WTC11 (cell line): Measurements from ENCODE around the gene ITGA2. TPM values are rescaled to one million over a fixed set of nuclear protein-coding genes. Genes with fewer than 3 reads are reported as not detected.

Experiments
- ATAC-seq: fragments of 200-7000 bp; cut with Tn5 transposase; 2 replicates; pipeline ENCODE4 v1.10.0; 2021; ENCODE audit warnings: mild to moderate bottlenecking, moderate library complexity
- Bru-seq: library from RNA; stranded (reverse); fragments of 400-500 nt; gene quantifications from one replicate; lab custom pipeline; 2021; lab: Mats Ljungman, UMichigan
- CTCF ChIA-PET: fragments of 300-600 bp; sonication (Branson Sonifier 250); formaldehyde crosslinking; loops from one replicate; lab custom pipeline; 2021; ENCODE audit warnings: antibody characterized with exemption; lab: Charles Lee
- POLR2A ChIA-PET: fragments of 350-600 bp; sonication (Branson Sonifier 250); formaldehyde crosslinking; loops from one replicate; lab custom pipeline; 2021; ENCODE audit warnings: antibody characterized with exemption; lab: Charles Lee
- DNase-seq: peaks from one replicate; pipeline ENCODE4 v3.0.0; 2021; ENCODE audit warnings: low spot score
- H3K27ac Mint-ChIP-seq: 2 replicates; pipeline ENCODE4 v1.8.0; 2021; ENCODE audit warnings: mixed read lengths
- H3K27me3 Mint-ChIP-seq: 2 replicates; pipeline ENCODE4 v1.8.0; 2021; ENCODE audit warnings: low read depth, mild to moderate bottlenecking, moderate library complexity, mixed read lengths
- H3K36me3 Mint-ChIP-seq: 2 replicates; pipeline ENCODE4 v1.8.0; 2021; ENCODE audit warnings: mixed read lengths
- H3K4me1 Mint-ChIP-seq: 2 replicates; pipeline ENCODE4 v1.8.0; 2022; ENCODE audit warnings: mixed read lengths
- H3K4me3 Mint-ChIP-seq: 2 replicates; pipeline ENCODE4 v1.8.0; 2021; ENCODE audit warnings: mild to moderate bottlenecking, moderate library complexity, mixed read lengths
- H3K9me3 Mint-ChIP-seq: 2 replicates; pipeline ENCODE4 v1.8.0; 2021; ENCODE audit warnings: mixed read lengths
- ARID4B ChIP-seq: sonication (generic); formaldehyde crosslinking; IDR thresholded peaks from 2 replicates; pipeline ENCODE4 v1.8.0; 2023; ENCODE audit warnings: missing genetic modification reagents, mild to moderate bottlenecking, borderline replicate concordance
- CREB1 ChIP-seq: sonication (generic); formaldehyde crosslinking; IDR thresholded peaks from 2 replicates; pipeline ENCODE4 v1.8.0; 2023; ENCODE audit warnings: mild to moderate bottlenecking, missing genetic modification reagents
- CREM ChIP-seq: sonication (generic); formaldehyde crosslinking; IDR thresholded peaks from 2 replicates; pipeline ENCODE4 v1.8.1; 2022; ENCODE audit warnings: mild to moderate bottlenecking, missing genetic modification reagents, moderate library complexity
- E2F5 ChIP-seq: sonication (generic); formaldehyde crosslinking; IDR thresholded peaks from 2 replicates; pipeline ENCODE4 v1.8.1; 2022; ENCODE audit warnings: mild to moderate bottlenecking, moderate library complexity, missing genetic modification reagents
- ERG ChIP-seq: fragments of 250-450 bp; sonication (Bioruptor Pico); IDR thresholded peaks from 2 replicates; pipeline ENCODE4 v1.8.0; 2021; ENCODE audit warnings: mild to moderate bottlenecking
- ESRRA ChIP-seq: sonication (generic); formaldehyde crosslinking; IDR thresholded peaks from 2 replicates; pipeline ENCODE4 v1.8.1; 2022; ENCODE audit warnings: mild to moderate bottlenecking, missing genetic modification reagents, borderline replicate concordance
- ETV6 ChIP-seq: sonication (generic); formaldehyde crosslinking; IDR thresholded peaks from 2 replicates; pipeline ENCODE4 v1.8.1; 2022; ENCODE audit warnings: mild to moderate bottlenecking, missing genetic modification reagents
- FOXJ3 ChIP-seq: sonication (generic); formaldehyde crosslinking; IDR thresholded peaks from 2 replicates; pipeline ENCODE4 v1.9.0; 2021; ENCODE audit warnings: missing genetic modification reagents, mild to moderate bottlenecking, borderline replicate concordance
- FOXK1 ChIP-seq: sonication (generic); formaldehyde crosslinking; IDR thresholded peaks from 2 replicates; pipeline ENCODE4 v1.8.0; 2022; ENCODE audit warnings: mild to moderate bottlenecking, moderate library complexity, missing genetic modification reagents
- GABPB1 ChIP-seq: sonication (generic); formaldehyde crosslinking; IDR thresholded peaks from 2 replicates; pipeline ENCODE4 v1.8.1; 2023; ENCODE audit warnings: mild to moderate bottlenecking, missing genetic modification reagents
- HMGA2 ChIP-seq: fragments of 250-450 bp; sonication (Bioruptor Pico); IDR thresholded peaks from 2 replicates; pipeline ENCODE4 v1.4.0; 2021; ENCODE audit warnings: mild to moderate bottlenecking, moderate library complexity
- IRF2 ChIP-seq: sonication (generic); formaldehyde crosslinking; IDR thresholded peaks from 2 replicates; pipeline ENCODE4 v1.8.0; 2022; ENCODE audit warnings: low read depth, missing genetic modification reagents, borderline replicate concordance
- JUN ChIP-seq: sonication (generic); formaldehyde crosslinking; IDR thresholded peaks from 2 replicates; pipeline ENCODE4 v1.8.0; 2023; ENCODE audit warnings: mild to moderate bottlenecking, missing genetic modification reagents
- MXD4 ChIP-seq: fragments of 250-450 bp; sonication (Bioruptor Pico); IDR thresholded peaks from 2 replicates; pipeline ENCODE4 v1.8.0; 2021; ENCODE audit warnings: mild to moderate bottlenecking, moderate library complexity, borderline replicate concordance
- NFATC4 ChIP-seq: fragments of 250-450 bp; sonication (Bioruptor Pico); IDR thresholded peaks from 2 replicates; pipeline ENCODE4 v1.9.0; 2021; ENCODE audit warnings: mild to moderate bottlenecking
- NR1H2 ChIP-seq: sonication (generic); formaldehyde crosslinking; IDR thresholded peaks from 2 replicates; pipeline ENCODE4 v1.9.0; 2021; ENCODE audit warnings: mild to moderate bottlenecking, moderate library complexity, missing genetic modification reagents
- PRRX2 ChIP-seq: fragments of 250-450 bp; sonication (Bioruptor Pico); IDR thresholded peaks from 2 replicates; pipeline ENCODE4 v1.8.0; 2021; ENCODE audit warnings: mild to moderate bottlenecking
- SMAD3 ChIP-seq: sonication (generic); formaldehyde crosslinking; IDR thresholded peaks from 2 replicates; pipeline ENCODE4 v1.8.0; 2022; ENCODE audit warnings: missing genetic modification reagents, mild to moderate bottlenecking, borderline replicate concordance
- SOX15 ChIP-seq: fragments of 250-450 bp; sonication (Bioruptor Pico); IDR thresholded peaks from 2 replicates; pipeline ENCODE4 v1.9.0; 2021; ENCODE audit warnings: mild to moderate bottlenecking
- SP1 ChIP-seq: sonication (generic); formaldehyde crosslinking; conservative IDR thresholded peaks from 2 replicates; pipeline ENCODE4 v1.8.1; 2022; ENCODE audit warnings: missing genetic modification reagents
- ZBTB43 ChIP-seq: sonication (generic); formaldehyde crosslinking; IDR thresholded peaks from 2 replicates; pipeline ENCODE4 v1.8.1; 2023; ENCODE audit warnings: mild to moderate bottlenecking, missing genetic modification reagents
- ZNF396 ChIP-seq: fragments of 250-450 bp; sonication (Bioruptor Pico); IDR thresholded peaks from 2 replicates; pipeline ENCODE4 v1.8.0; 2021; ENCODE audit warnings: mild to moderate bottlenecking, moderate library complexity, borderline replicate concordance
- ZNF423 ChIP-seq: fragments of 250-450 bp; sonication (Bioruptor Pico); IDR thresholded peaks from 2 replicates; pipeline ENCODE4 v2.1.2; 2022; ENCODE audit warnings: mild to moderate bottlenecking, moderate library complexity
- long read RNA-seq, 3 experiments: library from RNA in 1 of 3; library from capped mRNA in 1 of 3; library from polyadenylated mRNA in 1 of 3; unstranded in 2 of 3; stranded (forward) in 1 of 3; transcript quantifications; one replicate each; pipeline ENCODE4 v2.0.0, GENCODE V29; 2021
- total RNA-seq: library from RNA; stranded (reverse); gene quantifications from 3 replicates; pipeline ENCODE4 v1.2.3, GENCODE V29; 2021
- TF ChIP-seq, protein P1 (sequence below): sonication (generic); formaldehyde crosslinking; IDR thresholded peaks from 2 replicates; pipeline ENCODE4 v1.8.1; 2023; ENCODE audit warnings: mild to moderate bottlenecking, missing genetic modification reagents, moderate library complexity
- TF ChIP-seq, protein P2 (sequence below): fragments of 200-600 bp; IDR thresholded peaks from 2 replicates; pipeline ENCODE4 v1.8.0; 2022; ENCODE audit warnings: antibody characterized with exemption
- TF ChIP-seq, protein P3 (sequence below): sonication (generic); formaldehyde crosslinking; IDR thresholded peaks from 2 replicates; pipeline ENCODE4 v1.8.1; 2023; ENCODE audit warnings: mild to moderate bottlenecking, missing genetic modification reagents, moderate library complexity

ITGA2 gene
- total RNA-seq (5.3 to 5.5 TPM (median 5.5 TPM) in 3 replicates), Bru-seq, nascent RNA (percentile 60 among the genes with signal in this experiment)
- long read RNA-seq, experiment 1, full-length matches to known transcripts: 4 of 12 reads
- long read RNA-seq, experiment 1, partial matches to known transcripts: 3 of 12 reads
- long read RNA-seq, experiment 1, other reads (novel, unspliced or antisense): 5 of 12 reads
- long read RNA-seq, experiment 2, full-length matches to known transcripts: 1 of 8 reads
- long read RNA-seq, experiment 2, partial matches to known transcripts: 2 of 8 reads
- long read RNA-seq, experiment 2, other reads (novel, unspliced or antisense): 5 of 8 reads
- long read RNA-seq, experiment 3, partial matches to known transcripts: 1 of 1 reads
- long read RNA-seq, experiment 3, other reads (novel, unspliced or antisense): 0 of 1 reads

DNA sequence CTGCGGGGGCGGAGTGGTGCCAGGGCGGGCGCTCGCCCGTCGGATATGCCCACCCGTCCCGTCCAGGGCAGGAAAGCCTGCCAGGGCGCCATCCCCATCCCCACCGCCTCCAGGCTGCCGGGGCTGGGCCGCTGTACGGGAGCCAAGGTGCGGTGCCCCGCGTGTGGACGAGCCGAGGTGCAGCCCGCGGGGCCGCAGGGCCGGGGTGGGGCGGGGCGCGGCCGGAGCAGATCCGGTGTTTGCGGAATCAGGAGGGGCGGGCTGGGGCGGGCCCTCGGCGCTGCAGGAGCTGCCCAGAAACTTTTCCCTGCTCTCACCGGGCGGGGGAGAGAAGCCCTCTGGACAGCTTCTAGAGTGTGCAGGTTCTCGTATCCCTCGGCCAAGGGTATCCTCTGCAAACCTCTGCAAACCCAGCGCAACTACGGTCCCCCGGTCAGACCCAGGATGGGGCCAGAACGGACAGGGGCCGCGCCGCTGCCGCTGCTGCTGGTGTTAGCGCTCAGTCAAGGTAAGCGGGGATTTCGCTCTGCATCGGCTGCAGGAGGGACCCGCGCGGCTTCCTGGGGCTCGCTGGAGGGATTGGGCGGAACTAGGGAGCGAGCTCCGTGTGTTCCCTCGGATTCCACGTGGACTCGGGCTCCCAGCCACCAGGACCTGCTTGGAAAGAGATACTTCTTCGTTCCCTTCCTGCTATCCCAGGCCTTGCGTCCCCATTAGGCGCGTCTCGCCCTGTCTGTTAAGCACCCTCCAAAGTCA, at the start of gene ITGA2:
Gene ITGA2, plus strand, starts transcription at position 328 of the 756 bp plus-strand sequence. Its CDS starts 117 bp downstream, at position 445.
- H3K4me1 Mint-ChIP-seq: peaks cover 18% of the 10 kb centered on the region
- peaks cover 9% of the 10 kb centered on the region for H3K9me3 Mint-ChIP-seq
- DNase-seq: peak; percentile 63
- CTCF ChIA-PET: interaction anchor here (0.8 to 1.4 kb wide), 4 partner anchors 10 to 74 kb away, joined by 4 to 5 read pairs (median 4); no protein-coding TSS in a partner anchor
- peak within 1 kb of the TSS; percentile 77 for H3K4me3 Mint-ChIP-seq
- peak; percentile 73 for ATAC-seq
- POLR2A ChIA-PET: no interaction called here
- peaks cover 24% of the 10 kb centered on the region for H3K27me3 Mint-ChIP-seq
- H3K27ac Mint-ChIP-seq: no peak within 1 kb of the TSS
- H3K36me3 Mint-ChIP-seq: no peaks in the 10 kb centered on the region
- TF ChIP-seq, protein P1, sequence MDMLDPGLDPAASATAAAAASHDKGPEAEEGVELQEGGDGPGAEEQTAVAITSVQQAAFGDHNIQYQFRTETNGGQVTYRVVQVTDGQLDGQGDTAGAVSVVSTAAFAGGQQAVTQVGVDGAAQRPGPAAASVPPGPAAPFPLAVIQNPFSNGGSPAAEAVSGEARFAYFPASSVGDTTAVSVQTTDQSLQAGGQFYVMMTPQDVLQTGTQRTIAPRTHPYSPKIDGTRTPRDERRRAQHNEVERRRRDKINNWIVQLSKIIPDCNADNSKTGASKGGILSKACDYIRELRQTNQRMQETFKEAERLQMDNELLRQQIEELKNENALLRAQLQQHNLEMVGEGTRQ (CRISPR knock-in tag): no peak
- TF ChIP-seq ERG (CRISPR knock-in tag): no peak
- TF ChIP-seq, protein P2, sequence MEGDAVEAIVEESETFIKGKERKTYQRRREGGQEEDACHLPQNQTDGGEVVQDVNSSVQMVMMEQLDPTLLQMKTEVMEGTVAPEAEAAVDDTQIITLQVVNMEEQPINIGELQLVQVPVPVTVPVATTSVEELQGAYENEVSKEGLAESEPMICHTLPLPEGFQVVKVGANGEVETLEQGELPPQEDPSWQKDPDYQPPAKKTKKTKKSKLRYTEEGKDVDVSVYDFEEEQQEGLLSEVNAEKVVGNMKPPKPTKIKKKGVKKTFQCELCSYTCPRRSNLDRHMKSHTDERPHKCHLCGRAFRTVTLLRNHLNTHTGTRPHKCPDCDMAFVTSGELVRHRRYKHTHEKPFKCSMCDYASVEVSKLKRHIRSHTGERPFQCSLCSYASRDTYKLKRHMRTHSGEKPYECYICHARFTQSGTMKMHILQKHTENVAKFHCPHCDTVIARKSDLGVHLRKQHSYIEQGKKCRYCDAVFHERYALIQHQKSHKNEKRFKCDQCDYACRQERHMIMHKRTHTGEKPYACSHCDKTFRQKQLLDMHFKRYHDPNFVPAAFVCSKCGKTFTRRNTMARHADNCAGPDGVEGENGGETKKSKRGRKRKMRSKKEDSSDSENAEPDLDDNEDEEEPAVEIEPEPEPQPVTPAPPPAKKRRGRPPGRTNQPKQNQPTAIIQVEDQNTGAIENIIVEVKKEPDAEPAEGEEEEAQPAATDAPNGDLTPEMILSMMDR: no peak
- TF ChIP-seq JUN: no peak
- no peak for TF ChIP-seq ZNF396
- TF ChIP-seq MXD4: no peak
- TF ChIP-seq, protein P3, sequence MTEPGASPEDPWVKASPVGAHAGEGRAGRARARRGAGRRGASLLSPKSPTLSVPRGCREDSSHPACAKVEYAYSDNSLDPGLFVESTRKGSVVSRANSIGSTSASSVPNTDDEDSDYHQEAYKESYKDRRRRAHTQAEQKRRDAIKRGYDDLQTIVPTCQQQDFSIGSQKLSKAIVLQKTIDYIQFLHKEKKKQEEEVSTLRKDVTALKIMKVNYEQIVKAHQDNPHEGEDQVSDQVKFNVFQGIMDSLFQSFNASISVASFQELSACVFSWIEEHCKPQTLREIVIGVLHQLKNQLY (CRISPR knock-in tag): no peak
- no peak for TF ChIP-seq FOXK1 (CRISPR knock-in tag)
- TF ChIP-seq NR1H2: no peak
- no peak for TF ChIP-seq SOX15
- no peak for TF ChIP-seq ARID4B
- TF ChIP-seq FOXJ3: no peak
- 0 out of 2 replicates have a peak, but pooled peaks have one; percentile 25 for TF ChIP-seq ZBTB43 (CRISPR knock-in tag)
- no peak for TF ChIP-seq PRRX2
- TF ChIP-seq ETV6: peak; percentile 22; the same call in 1 of the 2 replicates
- TF ChIP-seq ESRRA (CRISPR knock-in tag): no peak
- no peak for TF ChIP-seq CREB1
- TF ChIP-seq E2F5 (CRISPR knock-in tag): no peak
- no peak for TF ChIP-seq IRF2 (CRISPR knock-in tag)
- peak; percentile 39 for TF ChIP-seq GABPB1 (CRISPR knock-in tag)
- no peak for TF ChIP-seq HMGA2 (CRISPR knock-in tag)
- peak; percentile 34; the same call in 1 of the 2 replicates for TF ChIP-seq SP1 (CRISPR knock-in tag)
- TF ChIP-seq NFATC4: no peak
- no peak for TF ChIP-seq SMAD3 (CRISPR knock-in tag)
- no peak for TF ChIP-seq ZNF423 (CRISPR knock-in tag)
- TF ChIP-seq CREM (CRISPR knock-in tag): no peak
